ENCODE data around the gene ARL4A.

ARL4A gene

DNA sequence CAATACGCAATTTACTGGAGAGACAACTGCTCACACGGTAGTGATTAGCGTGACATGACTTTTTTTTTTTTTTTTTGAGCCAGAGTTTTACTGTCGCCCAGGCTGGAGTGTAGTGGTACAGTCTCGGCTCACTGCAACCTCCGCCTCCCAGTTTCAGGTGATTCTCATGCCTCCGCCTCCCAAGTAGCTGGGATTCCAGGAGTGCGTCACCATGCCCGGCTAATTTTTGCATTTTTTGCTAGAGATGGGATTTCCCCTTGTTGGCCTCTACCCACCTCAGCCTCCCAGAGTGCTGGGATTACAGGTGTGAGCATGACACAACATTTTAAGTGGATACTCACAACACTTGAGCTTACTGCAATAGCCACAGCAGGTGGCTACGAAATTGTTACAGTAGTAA is 11.9 kb downstream of the ARL4A start:
- TF ChIP-seq, protein P1, sequence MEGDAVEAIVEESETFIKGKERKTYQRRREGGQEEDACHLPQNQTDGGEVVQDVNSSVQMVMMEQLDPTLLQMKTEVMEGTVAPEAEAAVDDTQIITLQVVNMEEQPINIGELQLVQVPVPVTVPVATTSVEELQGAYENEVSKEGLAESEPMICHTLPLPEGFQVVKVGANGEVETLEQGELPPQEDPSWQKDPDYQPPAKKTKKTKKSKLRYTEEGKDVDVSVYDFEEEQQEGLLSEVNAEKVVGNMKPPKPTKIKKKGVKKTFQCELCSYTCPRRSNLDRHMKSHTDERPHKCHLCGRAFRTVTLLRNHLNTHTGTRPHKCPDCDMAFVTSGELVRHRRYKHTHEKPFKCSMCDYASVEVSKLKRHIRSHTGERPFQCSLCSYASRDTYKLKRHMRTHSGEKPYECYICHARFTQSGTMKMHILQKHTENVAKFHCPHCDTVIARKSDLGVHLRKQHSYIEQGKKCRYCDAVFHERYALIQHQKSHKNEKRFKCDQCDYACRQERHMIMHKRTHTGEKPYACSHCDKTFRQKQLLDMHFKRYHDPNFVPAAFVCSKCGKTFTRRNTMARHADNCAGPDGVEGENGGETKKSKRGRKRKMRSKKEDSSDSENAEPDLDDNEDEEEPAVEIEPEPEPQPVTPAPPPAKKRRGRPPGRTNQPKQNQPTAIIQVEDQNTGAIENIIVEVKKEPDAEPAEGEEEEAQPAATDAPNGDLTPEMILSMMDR (conservative IDR thresholded peaks at IDR 0.05; ENCODE audit: low read length): no peak
- no peak for TF ChIP-seq EZH2phosphoT487 (IDR thresholded peaks at IDR 0.05; ENCODE audit: borderline replicate concordance)
- Histone ChIP-seq H3F3A (ENCODE audit: low read depth) (no peaks in the 10 kb centered on the region), H3K4me3 (ENCODE audit: low read length, poor library complexity, severe bottlenecking) (no peak overlapping the region), H3K4me2 (ENCODE audit: low read depth, low read length, poor library complexity, severe bottlenecking) (no peak overlapping the region), H3K4me1 (ENCODE audit: insufficient read depth, low read length, poor library complexity, severe bottlenecking) (no peaks in the 10 kb centered on the region), H3K9me3 (ENCODE audit: insufficient read depth, low read depth, low read length) (no peaks in the 10 kb centered on the region), H4K20me1 (ENCODE audit: insufficient read depth, low read length, poor library complexity, severe bottlenecking) (no peaks in the 10 kb centered on the region), H3K9me2 (replicated peaks; ENCODE audit: low read depth, low read length) (no peaks in the 10 kb centered on the region), H3K79me2 (ENCODE audit: insufficient read depth, low read length) (no peaks in the 10 kb centered on the region), H3K9ac (ENCODE audit: low read depth, low read length, poor library complexity, severe bottlenecking) (no peak overlapping the region), H2AFZ (ENCODE audit: low read length) (no peak overlapping the region), H3K27me3 (ENCODE audit: insufficient read depth, low read length, poor library complexity, severe bottlenecking) (no peaks in the 10 kb centered on the region), H3K36me3 (ENCODE audit: insufficient read depth, low read length) (no peaks in the 10 kb centered on the region)

DNA sequence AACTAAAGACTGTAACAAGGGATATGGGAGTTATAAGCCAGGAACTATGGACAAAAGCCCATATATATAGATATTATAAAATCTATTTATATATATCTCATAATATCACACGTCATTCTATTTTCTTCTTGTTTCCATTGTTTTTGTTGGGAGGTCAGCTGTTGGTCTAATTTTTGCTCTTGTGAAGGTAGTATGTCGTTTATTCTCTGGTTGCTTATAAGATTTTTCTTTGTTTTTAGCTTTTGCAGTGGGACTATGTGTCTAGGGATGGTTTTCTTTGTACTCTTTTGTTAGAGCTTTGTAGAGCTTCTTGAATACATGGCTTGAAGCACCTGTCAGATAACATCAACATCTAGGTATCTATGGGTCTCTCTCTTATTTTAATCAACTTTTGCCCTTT is 14.0 kb downstream of the ARL4A start:
- no peaks in the 10 kb centered on the region for H3F3A ChIP-seq (ENCODE audit: low read depth)
- TF ChIP-seq, protein P1 (conservative IDR thresholded peaks at IDR 0.05; ENCODE audit: low read length): no peak
- no peak for TF ChIP-seq EZH2phosphoT487 (IDR thresholded peaks at IDR 0.05; ENCODE audit: borderline replicate concordance)
- no peaks in the 10 kb centered on the region for H3K79me2 ChIP-seq (ENCODE audit: insufficient read depth, low read length)
- no peak overlapping the region for H3K4me3 ChIP-seq (ENCODE audit: low read length, poor library complexity, severe bottlenecking)
- no peak overlapping the region for H2AFZ ChIP-seq (ENCODE audit: low read length)
- no peaks in the 10 kb centered on the region for H3K9me2 ChIP-seq (replicated peaks; ENCODE audit: low read depth, low read length)
- H3K4me1 ChIP-seq (ENCODE audit: insufficient read depth, low read length, poor library complexity, severe bottlenecking): no peaks in the 10 kb centered on the region
- no peak overlapping the region for H3K4me2 ChIP-seq (ENCODE audit: low read depth, low read length, poor library complexity, severe bottlenecking)
- H4K20me1 ChIP-seq (ENCODE audit: insufficient read depth, low read length, poor library complexity, severe bottlenecking): no peaks in the 10 kb centered on the region
- H3K9me3 ChIP-seq (ENCODE audit: insufficient read depth, low read depth, low read length): no peaks in the 10 kb centered on the region
- no peaks in the 10 kb centered on the region for H3K36me3 ChIP-seq (ENCODE audit: insufficient read depth, low read length)
- H3K27me3 ChIP-seq (ENCODE audit: insufficient read depth, low read length, poor library complexity, severe bottlenecking): no peaks in the 10 kb centered on the region
- no peak overlapping the region for H3K9ac ChIP-seq (ENCODE audit: low read depth, low read length, poor library complexity, severe bottlenecking)

DNA sequence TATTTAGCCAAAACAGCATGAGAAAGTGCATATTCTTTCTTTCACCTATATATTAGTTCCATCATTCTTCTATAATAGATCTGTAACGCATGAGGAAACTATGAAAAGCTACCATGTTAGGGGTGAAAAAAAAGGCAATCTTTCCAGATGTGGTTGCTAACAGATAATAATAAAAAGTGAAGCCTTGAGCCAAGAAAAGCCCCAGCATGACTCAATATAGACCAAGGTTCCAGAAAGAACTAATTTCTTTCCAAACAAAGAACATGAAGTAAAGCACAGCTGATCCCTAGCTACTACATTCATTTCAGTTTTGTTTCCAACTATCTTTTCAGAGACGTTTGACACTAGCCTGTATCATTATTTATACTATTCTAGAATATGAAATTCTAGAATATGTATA is 16.4 kb downstream of the ARL4A start:
- H3K36me3 ChIP-seq (ENCODE audit: insufficient read depth, low read length): no peaks in the 10 kb centered on the region
- no peak overlapping the region for H3K4me3 ChIP-seq (ENCODE audit: low read length, poor library complexity, severe bottlenecking)
- H2AFZ ChIP-seq (ENCODE audit: low read length): no peak overlapping the region
- H4K20me1 ChIP-seq (ENCODE audit: insufficient read depth, low read length, poor library complexity, severe bottlenecking): no peaks in the 10 kb centered on the region
- no peaks in the 10 kb centered on the region for H3K27me3 ChIP-seq (ENCODE audit: insufficient read depth, low read length, poor library complexity, severe bottlenecking)
- H3K9me2 ChIP-seq (replicated peaks; ENCODE audit: low read depth, low read length): no peaks in the 10 kb centered on the region
- H3K79me2 ChIP-seq (ENCODE audit: insufficient read depth, low read length): no peaks in the 10 kb centered on the region
- no peak overlapping the region for H3K4me2 ChIP-seq (ENCODE audit: low read depth, low read length, poor library complexity, severe bottlenecking)
- H3K9ac ChIP-seq (ENCODE audit: low read depth, low read length, poor library complexity, severe bottlenecking): no peak overlapping the region
- TF ChIP-seq, protein P1 (conservative IDR thresholded peaks at IDR 0.05; ENCODE audit: low read length): no peak
- no peak for TF ChIP-seq EZH2phosphoT487 (IDR thresholded peaks at IDR 0.05; ENCODE audit: borderline replicate concordance)
- H3K9me3 ChIP-seq (ENCODE audit: insufficient read depth, low read depth, low read length): no peaks in the 10 kb centered on the region
- no peaks in the 10 kb centered on the region for H3F3A ChIP-seq (ENCODE audit: low read depth)
- no peaks in the 10 kb centered on the region for H3K4me1 ChIP-seq (ENCODE audit: insufficient read depth, low read length, poor library complexity, severe bottlenecking)

All from Loucy (cell line).